ENCODE results near the gene AGO1.

AGO1 gene

DNA sequence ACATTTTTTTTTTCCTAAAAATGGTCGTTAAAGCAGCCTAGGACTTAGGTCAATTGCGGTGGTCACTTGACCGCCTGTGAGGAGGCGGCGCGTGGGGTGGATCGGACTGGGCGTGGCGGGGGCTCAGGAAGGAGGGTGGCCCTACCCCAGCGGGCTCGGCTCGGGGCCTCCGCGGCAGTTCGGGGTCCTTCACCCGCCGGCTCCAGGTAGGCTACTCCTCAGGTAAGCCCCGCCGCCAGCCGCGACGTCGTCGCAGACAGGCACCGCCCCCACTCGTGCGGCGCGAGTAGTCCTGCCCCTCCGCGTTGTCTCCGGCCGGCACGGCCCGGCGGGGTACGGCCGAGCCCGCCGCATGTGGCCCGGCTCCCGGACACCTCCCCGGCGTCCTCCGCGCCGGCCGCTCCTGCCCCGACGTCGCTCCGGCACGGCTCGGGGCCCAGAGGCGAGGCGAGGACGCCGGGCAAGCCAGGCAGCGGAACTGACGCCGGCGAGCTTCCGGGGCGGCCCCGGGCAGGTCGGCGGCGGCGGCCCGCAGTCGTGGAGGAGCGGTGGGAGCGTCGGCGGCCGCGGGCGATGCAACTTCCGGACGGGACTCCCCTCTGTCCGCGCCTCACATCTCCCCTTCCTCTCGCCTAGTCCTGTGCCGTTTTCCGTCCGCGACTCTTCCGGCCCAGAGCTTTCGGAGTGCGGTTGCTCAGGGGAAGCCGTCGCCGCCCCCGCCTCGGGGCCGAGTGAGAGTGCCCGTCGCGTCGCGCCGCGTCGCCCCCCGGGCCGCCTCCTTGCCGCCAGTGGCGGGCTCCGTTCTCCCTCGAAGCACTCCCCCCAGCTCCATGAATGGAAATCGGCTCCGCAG is 47.8 kb downstream of the AGO1 start, which contains the start of gene AGO3:
AGO3 (plus strand) TSS at position 513 of the 853 bp plus-strand sequence; CDS start at position 835, 322 bp downstream.
- peak; percentile 74 for DNase-seq (ENCODE audit: low read depth)
- TF ChIP-seq, protein P1, sequence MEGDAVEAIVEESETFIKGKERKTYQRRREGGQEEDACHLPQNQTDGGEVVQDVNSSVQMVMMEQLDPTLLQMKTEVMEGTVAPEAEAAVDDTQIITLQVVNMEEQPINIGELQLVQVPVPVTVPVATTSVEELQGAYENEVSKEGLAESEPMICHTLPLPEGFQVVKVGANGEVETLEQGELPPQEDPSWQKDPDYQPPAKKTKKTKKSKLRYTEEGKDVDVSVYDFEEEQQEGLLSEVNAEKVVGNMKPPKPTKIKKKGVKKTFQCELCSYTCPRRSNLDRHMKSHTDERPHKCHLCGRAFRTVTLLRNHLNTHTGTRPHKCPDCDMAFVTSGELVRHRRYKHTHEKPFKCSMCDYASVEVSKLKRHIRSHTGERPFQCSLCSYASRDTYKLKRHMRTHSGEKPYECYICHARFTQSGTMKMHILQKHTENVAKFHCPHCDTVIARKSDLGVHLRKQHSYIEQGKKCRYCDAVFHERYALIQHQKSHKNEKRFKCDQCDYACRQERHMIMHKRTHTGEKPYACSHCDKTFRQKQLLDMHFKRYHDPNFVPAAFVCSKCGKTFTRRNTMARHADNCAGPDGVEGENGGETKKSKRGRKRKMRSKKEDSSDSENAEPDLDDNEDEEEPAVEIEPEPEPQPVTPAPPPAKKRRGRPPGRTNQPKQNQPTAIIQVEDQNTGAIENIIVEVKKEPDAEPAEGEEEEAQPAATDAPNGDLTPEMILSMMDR (conservative IDR thresholded peaks at IDR 0.05; ENCODE audit: low read length) = no peak
- peak within 1 kb of the TSS; percentile 81 for H3K4me3 ChIP-seq (ENCODE audit: low read length)

GRCh38 chr1:35931446-35932157 is 48.6 kb downstream of the AGO1 start:
- DNase-seq (ENCODE audit: low read depth) = no peak
- TF ChIP-seq, protein P1 (conservative IDR thresholded peaks at IDR 0.05; ENCODE audit: low read length) = no peak
- peak overlapping the region; percentile 81 for H3K4me3 ChIP-seq (ENCODE audit: low read length)

GRCh38 chr1:35932158-35932636 is 49.2 kb downstream of the AGO1 start:
- TF ChIP-seq, protein P1 (conservative IDR thresholded peaks at IDR 0.05; ENCODE audit: low read length) = no peak
- DNase-seq (ENCODE audit: low read depth) = no peak
- H3K4me3 ChIP-seq (ENCODE audit: low read length) = peak overlapping the region; percentile 81

DNA sequence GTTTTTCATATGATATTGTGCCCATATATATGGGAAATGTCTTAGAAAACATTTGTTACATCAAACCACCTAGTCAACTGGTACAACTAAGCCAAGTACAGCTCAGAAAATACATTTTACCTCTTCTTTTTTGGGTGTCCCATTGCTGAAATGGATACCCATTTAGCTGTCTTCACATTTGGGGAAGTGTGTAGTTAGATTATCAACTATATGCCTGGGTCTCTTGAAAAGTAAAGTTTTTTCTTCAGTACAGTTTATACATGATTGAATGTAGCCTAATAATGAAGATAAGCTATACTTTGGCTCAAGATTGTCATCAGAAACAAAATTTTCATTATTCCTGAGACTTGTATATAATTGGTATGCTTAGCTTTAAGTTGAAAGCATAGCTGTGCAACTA is 49.9 kb downstream of the AGO1 start:
- TF ChIP-seq, protein P1 (conservative IDR thresholded peaks at IDR 0.05; ENCODE audit: low read length) = no peak
- no peak for DNase-seq (ENCODE audit: low read depth)
- no peak overlapping the region for H3K4me3 ChIP-seq (ENCODE audit: low read length)

GRCh38 chr1:35935442-35936388 is 52.7 kb downstream of the AGO1 start:
- H3K4me3 ChIP-seq (ENCODE audit: low read length) = no peak overlapping the region
- DNase-seq (ENCODE audit: low read depth) = peak; percentile 9
- TF ChIP-seq, protein P1 (conservative IDR thresholded peaks at IDR 0.05; ENCODE audit: low read length) = no peak

DNA sequence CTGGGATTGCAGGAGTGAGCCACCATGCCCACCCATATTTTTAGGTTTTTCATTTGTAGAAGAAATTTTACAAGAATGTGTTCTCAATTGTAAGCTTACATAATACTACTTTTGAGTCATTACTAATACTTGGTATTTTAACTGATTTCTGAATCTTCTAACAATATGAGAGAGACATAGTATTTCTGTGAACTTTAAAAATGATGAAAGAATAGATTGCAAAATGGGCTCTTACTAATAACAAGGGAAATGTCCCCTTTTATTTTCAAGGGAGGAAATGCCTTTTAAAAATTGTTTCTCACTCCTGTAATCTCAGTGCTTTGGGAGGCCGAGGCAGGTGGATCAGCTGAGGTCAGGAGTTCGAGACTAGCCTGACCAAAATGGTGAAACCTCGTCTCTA is 53.8 kb downstream of the AGO1 start:
- TF ChIP-seq, protein P1 (conservative IDR thresholded peaks at IDR 0.05; ENCODE audit: low read length) = no peak
- no peak overlapping the region for H3K4me3 ChIP-seq (ENCODE audit: low read length)
- DNase-seq (ENCODE audit: low read depth) = peak; percentile 34

Measured in AG10803 (cell line).